ENCODE data around the gene NDUFS1. TPM values are rescaled to one million over a fixed set of nuclear protein-coding genes. Genes with fewer than 3 reads are reported as not detected.
"Not testable (repeated sequence)": the region's sequence is repeated elsewhere in the genome, so short reads cannot be mapped to it uniquely, and the experiment has no call there.

The NDUFS1 gene
- total and polyA plus RNA-seq, 9 of the 15 experiments (the other 6 are each of a cell fraction or from before 2014, with no cell fraction given) = 75.0 to 130 (median 91.5) TPM

- Histone ChIP-seq H3K27me3 (ENCODE audit: control insufficient read depth in 2 of 2, insufficient read depth in 2 of 2, low read length in 2 of 2) (no peaks in the 10 kb centered on the region), H4K20me1 (replicated peaks; ENCODE audit: control insufficient read depth, insufficient read depth, low read length) (no peaks in the 10 kb centered on the region), H3K4me3 (no peak overlapping the region), H3K4me1 (replicated peaks in 1 of 2; ENCODE audit: control insufficient read depth in 2 of 2, insufficient read depth in 2 of 2, low read length in 2 of 2) (peaks cover 5 to 7% of the 10 kb centered on the region in 2 experiments; a peak in 4 of 5 replicates), H3K9me3 (replicated peaks; ENCODE audit: control insufficient read depth, insufficient read depth, low read depth, low read length) (no peaks in the 10 kb centered on the region; the same call in 1 of the 2 replicates), H2AFZ (ENCODE audit: low read depth, low read length) (no peak overlapping the region), H3K9me1 (ENCODE audit: control insufficient read depth, insufficient read depth, low read length) (no peaks in the 10 kb centered on the region), H3K9ac (ENCODE audit: insufficient read depth in 1 of 2, low read depth in 2 of 2, low read length in 2 of 2) (no peak overlapping the region), H3K36me3 (ENCODE audit: control insufficient read depth, insufficient read depth, low read length) (peaks cover 43% of the 10 kb centered on the region), H3K79me2 (ENCODE audit: control insufficient read depth, insufficient read depth, low read length) (peaks cover 42% of the 10 kb centered on the region), H3K27ac (ENCODE audit: extremely low read depth, low read depth, low read length) (no peak overlapping the region), H3K4me2 (ENCODE audit: insufficient read depth, low read length) (no peak overlapping the region)
- ChIA-PET CTCF (ENCODE audit: low intra/inter-chr PET ratio) (interaction anchor here (0.6 kb wide), 1 partner anchor 28 kb away, joined by 3 read pairs; no protein-coding TSS in a partner anchor), POLR2A (interaction anchor here (0.6 kb wide), 1 partner anchor 20 kb away, joined by 3 read pairs; no protein-coding TSS in a partner anchor)
- DNase-seq (ENCODE audit: extremely low read depth in 1 of 4, low spot score in 3 of 4) (peak in 1 of 4 experiments; percentile 8), ATAC-seq (no peak), FAIRE-seq (no peak)
- no peak for TF ChIP-seq TRIM24 (IDR thresholded peaks at IDR 0.05)
- no peak for TF ChIP-seq BDP1 (IDR thresholded peaks at IDR 0.05; ENCODE audit: insufficient read depth, insufficient read length)
- peak; percentile 11; the same call in 1 of the 2 replicates for TF ChIP-seq RBFOX2 (IDR thresholded peaks at IDR 0.05; ENCODE audit: low read depth, low read length)
- TF ChIP-seq GTF3C2 (IDR thresholded peaks at IDR 0.05; ENCODE audit: borderline replicate concordance, extremely low read depth, insufficient read length) = no peak
- TF ChIP-seq LEF1 (IDR thresholded peaks at IDR 0.05) = no peak
- no peak for TF ChIP-seq ZNF717 (CRISPR knock-in tag; IDR thresholded peaks at IDR 0.05)
- no peak for TF ChIP-seq ZNF507 (tag; conservative IDR thresholded peaks at IDR 0.05)
- TF ChIP-seq ATF2 (CRISPR knock-in tag; IDR thresholded peaks at IDR 0.05) = no peak
- in situ Hi-C loops (cut with MboI) = no loop called here
- intact Hi-C loops (cut with micrococcal nuclease) = loop anchor here (5.0 kb wide), 1 partner anchor 99 kb away; no protein-coding TSS in a partner anchor
- WGBS (ENCODE audit: insufficient coverage, low coverage, missing lambda C conversion rate) = 100% methylated on average over 3 of the region's 3 CpGs
- BruUV-seq (replicated peaks) = no TSS peak
Observed at GRCh38 chr2:206163251-206163880, 4.1 kb upstream of the NDUFS1 start.

GRCh38 chr2:206162401-206162800, 3.2 kb upstream of the NDUFS1 start:
- H3K27me3 ChIP-seq (ENCODE audit: control insufficient read depth in 2 of 2, insufficient read depth in 2 of 2, low read length in 2 of 2); BruUV-seq (replicated peaks); POLR2A ChIA-PET; in situ Hi-C loops (cut with MboI); CTCF ChIA-PET (ENCODE audit: low intra/inter-chr PET ratio); H3K4me3 ChIP-seq; H3K4me2 ChIP-seq (ENCODE audit: insufficient read depth, low read length); H4K20me1 ChIP-seq (replicated peaks; ENCODE audit: control insufficient read depth, insufficient read depth, low read length); H2AFZ ChIP-seq (ENCODE audit: low read depth, low read length); H3K27ac ChIP-seq (ENCODE audit: extremely low read depth, low read depth, low read length); FAIRE-seq; DNase-seq (ENCODE audit: extremely low read depth in 1 of 4, low spot score in 3 of 4); H3K9me3 ChIP-seq (replicated peaks; ENCODE audit: control insufficient read depth, insufficient read depth, low read depth, low read length); H3K9me1 ChIP-seq (ENCODE audit: control insufficient read depth, insufficient read depth, low read length); ATAC-seq: not testable (repeated sequence)
- Histone ChIP-seq H3K36me3 (ENCODE audit: control insufficient read depth, insufficient read depth, low read length) (peaks cover 46% of the 10 kb centered on the region), H3K79me2 (ENCODE audit: control insufficient read depth, insufficient read depth, low read length) (peaks cover 52% of the 10 kb centered on the region), H3K9ac (ENCODE audit: insufficient read depth in 1 of 2, low read depth in 2 of 2, low read length in 2 of 2) (peak overlapping the region in 1 of 2 experiments; percentile 25; a peak in 1 of 4 replicates), H3K4me1 (replicated peaks in 1 of 2; ENCODE audit: control insufficient read depth in 2 of 2, insufficient read depth in 2 of 2, low read length in 2 of 2) (peaks cover 5 to 10% of the 10 kb centered on the region in 2 experiments; a peak in 4 of 5 replicates)
- 88% methylated on average over 4 of the region's 4 CpGs for WGBS (ENCODE audit: insufficient coverage, low coverage, missing lambda C conversion rate)
- intact Hi-C loops (cut with micrococcal nuclease) = loop anchor here (5.0 kb wide), 1 partner anchor 100 kb away; no protein-coding TSS in a partner anchor

Data from K562 (cell line).